DND-41 (cell line): Measurements from ENCODE around the gene ATP8A2.

Experiments
- ATAC-seq: fragments of 200-7000 bp; cut with Tn5 transposase; 3 replicates; pipeline ENCODE4 v1.9.1; 2021; ENCODE audit warnings: low read depth; ENCODE audit not compliant: insufficient read depth
- DNase-seq: peaks from one replicate; pipeline ENCODE4 v3.0.0-alpha.2; 2020
- H2AFZ ChIP-seq: 2 replicates; pipeline ENCODE4 v1.6.0; 2012; ENCODE audit warnings: low read depth, low read length
- H3K27ac ChIP-seq: 2 replicates; pipeline ENCODE4 v1.5.1; 2012; ENCODE audit warnings: low read length, inconsistent platforms
- H3K27me3 ChIP-seq: fragments of 200-600 bp; sonication (generic); 2 replicates; pipeline ENCODE4 v1.6.0; 2012; ENCODE audit warnings: low read length, mild to moderate bottlenecking, inconsistent platforms; ENCODE audit not compliant: insufficient read depth, poor library complexity
- H3K36me3 ChIP-seq: 2 replicates; pipeline ENCODE4 v1.5.1; 2012; ENCODE audit warnings: low read length, inconsistent platforms; ENCODE audit not compliant: insufficient read depth
- H3K4me1 ChIP-seq: 2 replicates; pipeline ENCODE4 v1.5.1; 2012; ENCODE audit warnings: mild to moderate bottlenecking, low read length; ENCODE audit not compliant: insufficient read depth
- H3K4me2 ChIP-seq: 2 replicates; pipeline ENCODE4 v1.6.0; 2012; ENCODE audit warnings: mild to moderate bottlenecking, moderate library complexity, low read length, inconsistent platforms; ENCODE audit not compliant: insufficient read depth
- H3K4me3 ChIP-seq, 2 experiments: fragments of 200-600 bp in 1 of 2; shearing (Covaris generic) in 1 of 2; 2 replicates each; pipeline ENCODE4 v1.5.1; 2012 to 2016; ENCODE audit warnings: inconsistent platforms in 2 of 2, low read length in 2 of 2, mild to moderate bottlenecking in 2 of 2, low read depth in 1 of 2, moderate library complexity in 1 of 2
- H3K79me2 ChIP-seq: 2 replicates; pipeline ENCODE4 v1.6.0; 2012; ENCODE audit warnings: low read length, inconsistent platforms; ENCODE audit not compliant: insufficient read depth
- H3K9ac ChIP-seq: 2 replicates; pipeline ENCODE4 v1.6.0; 2012; ENCODE audit warnings: low read depth, mild to moderate bottlenecking, inconsistent platforms, low read length, moderate library complexity
- H3K9me3 ChIP-seq: 2 replicates; pipeline ENCODE4 v1.5.1; 2012; ENCODE audit warnings: low read length, moderate library complexity, mild to moderate bottlenecking, inconsistent platforms; ENCODE audit not compliant: insufficient read depth, severe bottlenecking
- H4K20me1 ChIP-seq: 2 replicates; pipeline ENCODE4 v1.6.0; 2012; ENCODE audit warnings: low read length; ENCODE audit not compliant: insufficient read depth
- CTCF ChIP-seq: IDR thresholded peaks from 2 replicates; pipeline ENCODE4 v1.5.1; 2012; ENCODE audit warnings: borderline replicate concordance, low read length, moderate library complexity, mild to moderate bottlenecking; ENCODE audit not compliant: poor library complexity, severe bottlenecking; ENCODE audit errors: extremely low read depth
- EZH2 ChIP-seq: IDR thresholded peaks from 3 replicates; pipeline ENCODE4 v1.6.1; 2012; ENCODE audit warnings: borderline replicate concordance, low read depth, mild to moderate bottlenecking, moderate library complexity, low read length, inconsistent platforms; ENCODE audit not compliant: severe bottlenecking

Gene ATP8A2

GRCh38 chr13:25886438-25887214 is 514.9 kb downstream of the ATP8A2 start:
- Histone ChIP-seq H3K9me3 (no peaks in the 10 kb centered on the region), H3K27ac (no peak overlapping the region), H3K9ac (no peak overlapping the region), H4K20me1 (no peaks in the 10 kb centered on the region), H2AFZ (no peak overlapping the region), H3K4me2 (no peak overlapping the region), H3K4me1 (peaks cover 42% of the 10 kb centered on the region), H3K36me3 (no peaks in the 10 kb centered on the region), H3K79me2 (no peaks in the 10 kb centered on the region), H3K27me3 (no peaks in the 10 kb centered on the region), H3K4me3 (no peak overlapping the region)
- ATAC-seq (no peak), DNase-seq (no peak)
- TF ChIP-seq EZH2: no peak
- TF ChIP-seq CTCF: no peak

- TF ChIP-seq CTCF (no peak), EZH2 (no peak)
- Histone ChIP-seq H2AFZ (no peak overlapping the region), H3K9ac (no peak overlapping the region), H3K9me3 (no peaks in the 10 kb centered on the region), H3K4me2 (no peak overlapping the region), H3K27me3 (no peaks in the 10 kb centered on the region), H3K36me3 (no peaks in the 10 kb centered on the region), H3K79me2 (no peaks in the 10 kb centered on the region), H3K4me3 (no peak overlapping the region), H3K27ac (no peak overlapping the region), H4K20me1 (no peaks in the 10 kb centered on the region), H3K4me1 (peaks cover 28% of the 10 kb centered on the region)
- ATAC-seq (no peak), DNase-seq (no peak)
Observed at GRCh38 chr13:25887962-25888655, 516.3 kb downstream of the ATP8A2 start.

- no peak overlapping the region for H3K9ac ChIP-seq
Observed at GRCh38 chr13:25890671-25891212, 519.0 kb downstream of the ATP8A2 start.

More at GRCh38 chr13:25890671-25891212, 519.0 kb downstream of the ATP8A2 start:
- Histone ChIP-seq H3K27me3 (no peaks in the 10 kb centered on the region), H2AFZ (peak overlapping the region; percentile 2; the same call in 1 of the 2 replicates), H3K79me2 (no peaks in the 10 kb centered on the region), H4K20me1 (no peaks in the 10 kb centered on the region), H3K27ac (no peak overlapping the region), H3K4me3 (no peak overlapping the region), H3K9me3 (no peaks in the 10 kb centered on the region), H3K4me1 (peaks cover 9% of the 10 kb centered on the region; the same call in 1 of the 2 replicates), H3K4me2 (no peak overlapping the region), H3K36me3 (no peaks in the 10 kb centered on the region)
- DNase-seq: no peak
- peak; percentile 76 for ATAC-seq
- TF ChIP-seq EZH2: no peak
- no peak for TF ChIP-seq CTCF
